ENCODE results near the gene GNAT1.
"Not testable (repeated sequence)": the region's sequence is repeated elsewhere in the genome, so short reads cannot be mapped to it uniquely, and the experiment has no call there.

Gene GNAT1

GRCh38 chr3:50239649-50240048 is 48.2 kb downstream of the GNAT1 start:
- ChIA-PET CTCF (interaction anchor here (1.9 to 47.4 kb wide), 4 partner anchors 12 to 48 kb away, joined by 6 to 1609 read pairs (median 72); partner anchors contain the start of genes GNAT1, LSMEM2 and SEMA3B), POLR2A (no interaction called here)
- DNase-seq (ENCODE audit: low read depth, low spot score), result no peak
- no peak for TF ChIP-seq CTCF (IDR thresholded peaks at IDR 0.05; ENCODE audit: insufficient read depth, low read length, missing control alignments)
- H3K4me3 ChIP-seq (ENCODE audit: low read depth, low read length), result no peak overlapping the region; the same call in 1 of the 2 replicates

DNA sequence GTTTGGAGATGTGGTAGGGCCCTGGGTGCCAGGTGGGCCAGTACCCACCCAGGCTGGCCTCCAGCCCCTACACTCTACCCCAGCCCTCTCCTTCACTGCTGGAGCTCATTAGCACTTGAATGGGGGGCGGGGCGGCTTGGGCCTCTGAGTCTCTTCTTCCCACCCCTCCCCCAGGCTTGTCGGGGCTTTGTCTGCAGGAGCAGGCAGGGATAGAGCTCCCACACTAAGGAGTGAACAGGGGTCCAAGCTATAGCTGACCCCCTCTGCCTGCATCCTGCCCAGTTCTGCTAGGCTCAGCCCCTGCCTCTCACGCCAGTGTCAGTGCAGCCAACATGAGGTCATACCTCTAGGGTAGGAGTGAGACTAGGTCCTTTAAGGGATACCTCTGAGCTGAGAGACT is 49.8 kb downstream of the GNAT1 start:
- no peak overlapping the region for H3K4me3 ChIP-seq (ENCODE audit: low read depth, low read length)
- ChIA-PET CTCF (interaction anchor here (0.6 to 47.4 kb wide), 4 partner anchors 13 to 102 kb away, joined by 3 to 1609 read pairs (median 72); partner anchors contain the start of genes GNAT1, LSMEM2 and SEMA3B), POLR2A (interaction anchor here (0.8 to 1.3 kb wide), 2 partner anchors 23 to 100 kb away, joined by 3 to 4 read pairs; partner anchors contain the start of gene RASSF1)
- no peak for DNase-seq (ENCODE audit: low read depth, low spot score)
- no peak for TF ChIP-seq CTCF (IDR thresholded peaks at IDR 0.05; ENCODE audit: insufficient read depth, low read length, missing control alignments)

- CTCF ChIA-PET, result interaction anchor here (0.6 to 47.4 kb wide), 5 partner anchors 8 to 102 kb away, joined by 3 to 1609 read pairs (median 18); partner anchors contain the start of genes GNAT1, LSMEM2 and SEMA3B
- H3K4me3 ChIP-seq (ENCODE audit: low read depth, low read length), result no peak overlapping the region
- no peak for DNase-seq (ENCODE audit: low read depth, low spot score)
- POLR2A ChIA-PET, result interaction anchor here (0.8 to 1.3 kb wide), 2 partner anchors 23 to 99 kb away, joined by 3 to 4 read pairs; partner anchors contain the start of gene RASSF1
- TF ChIP-seq CTCF (IDR thresholded peaks at IDR 0.05; ENCODE audit: insufficient read depth, low read length, missing control alignments), result no peak
Observed at GRCh38 chr3:50241713-50242380, 50.4 kb downstream of the GNAT1 start.

- TF ChIP-seq CTCF (IDR thresholded peaks at IDR 0.05; ENCODE audit: insufficient read depth, low read length, missing control alignments), result no peak
- POLR2A ChIA-PET, result no interaction called here
- no peak for DNase-seq (ENCODE audit: low read depth, low spot score)
- no peak overlapping the region for H3K4me3 ChIP-seq (ENCODE audit: low read depth, low read length)
- CTCF ChIA-PET, result interaction anchor here (1.4 to 47.4 kb wide), 6 partner anchors 9 to 82 kb away, joined by 3 to 1609 read pairs (median 19); partner anchors contain the start of genes GNAT1, HYAL3, LSMEM2 and NAA80
Observed at GRCh38 chr3:50242381-50242770, 51.0 kb downstream of the GNAT1 start.

- POLR2A ChIA-PET, result no interaction called here
- H3K4me3 ChIP-seq (ENCODE audit: low read depth, low read length), result no peak overlapping the region
- no peak for DNase-seq (ENCODE audit: low read depth, low spot score)
- CTCF ChIA-PET, result interaction anchor here (1.2 to 47.4 kb wide), 7 partner anchors 9 to 81 kb away, joined by 3 to 1609 read pairs (median 5); partner anchors contain the start of genes GNAT1, HYAL3, LSMEM2 and NAA80
- no peak for TF ChIP-seq CTCF (IDR thresholded peaks at IDR 0.05; ENCODE audit: insufficient read depth, low read length, missing control alignments)
Observed at GRCh38 chr3:50242851-50243542, 51.6 kb downstream of the GNAT1 start.

DNA sequence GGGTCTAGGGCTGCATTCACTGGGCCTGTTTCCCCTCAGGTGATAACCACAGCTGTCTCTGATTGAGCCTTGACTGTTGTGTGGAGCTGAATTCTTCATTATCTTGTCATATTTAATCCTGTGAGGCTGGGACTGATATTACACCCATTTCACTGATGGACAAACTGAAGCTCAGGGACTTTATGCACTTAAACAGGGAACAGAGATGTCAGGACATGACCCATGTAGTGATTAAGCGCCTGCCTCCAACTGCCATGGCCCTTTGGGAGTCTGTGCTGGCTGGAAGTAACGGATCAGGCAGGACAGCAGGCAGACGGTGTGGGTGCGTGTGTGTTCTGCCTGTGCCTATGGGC is 52.1 kb downstream of the GNAT1 start:
- CTCF ChIA-PET, result interaction anchor here (1.2 to 47.4 kb wide), 7 partner anchors 10 to 81 kb away, joined by 3 to 1609 read pairs (median 5); partner anchors contain the start of genes GNAT1, HYAL3, LSMEM2 and NAA80
- no peak for DNase-seq (ENCODE audit: low read depth, low spot score)
- H3K4me3 ChIP-seq (ENCODE audit: low read depth, low read length), result no peak overlapping the region
- POLR2A ChIA-PET, result no interaction called here
- TF ChIP-seq CTCF (IDR thresholded peaks at IDR 0.05; ENCODE audit: insufficient read depth, low read length, missing control alignments), result no peak

DNA sequence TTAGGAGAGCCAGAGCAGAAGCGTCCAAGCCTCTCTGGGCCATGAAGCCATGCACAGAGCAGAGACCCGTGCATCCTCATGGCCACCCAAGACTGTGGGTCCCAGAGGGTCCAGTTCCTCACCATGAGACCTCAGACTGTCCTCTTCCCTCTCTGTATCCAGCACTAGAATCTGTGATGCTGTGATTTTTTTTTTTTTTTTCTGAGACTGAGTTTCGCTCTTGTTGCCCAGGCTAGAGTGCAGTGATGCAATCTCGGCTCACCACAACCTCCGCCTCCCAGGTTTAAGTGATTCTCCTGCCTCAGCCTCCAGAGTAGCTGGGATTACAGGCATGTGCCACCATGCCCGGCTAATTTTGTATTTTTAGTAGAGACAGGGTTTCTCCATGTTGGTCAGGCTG is 53.4 kb downstream of the GNAT1 start:
- DNase-seq (ENCODE audit: low read depth, low spot score); POLR2A ChIA-PET; H3K4me3 ChIP-seq (ENCODE audit: low read depth, low read length): not testable (repeated sequence)
- CTCF ChIA-PET, result interaction anchor here (0.8 to 47.4 kb wide), 5 partner anchors 10 to 52 kb away, joined by 5 to 1609 read pairs (median 33); partner anchors contain the start of genes GNAT1, LSMEM2 and SEMA3B
